GM18868 (cell line): ENCODE measurements around the gene TFF2.

ENCODE experiments used
- ATAC-seq: cut with Tn5 transposase; IDR thresholded peaks from one replicate; pipeline ENCODE4 v1.9.1; 2021; ENCODE audit warnings: mild to moderate bottlenecking, moderate library complexity; ENCODE audit not compliant: unreplicated experiment

Gene TFF2

DNA sequence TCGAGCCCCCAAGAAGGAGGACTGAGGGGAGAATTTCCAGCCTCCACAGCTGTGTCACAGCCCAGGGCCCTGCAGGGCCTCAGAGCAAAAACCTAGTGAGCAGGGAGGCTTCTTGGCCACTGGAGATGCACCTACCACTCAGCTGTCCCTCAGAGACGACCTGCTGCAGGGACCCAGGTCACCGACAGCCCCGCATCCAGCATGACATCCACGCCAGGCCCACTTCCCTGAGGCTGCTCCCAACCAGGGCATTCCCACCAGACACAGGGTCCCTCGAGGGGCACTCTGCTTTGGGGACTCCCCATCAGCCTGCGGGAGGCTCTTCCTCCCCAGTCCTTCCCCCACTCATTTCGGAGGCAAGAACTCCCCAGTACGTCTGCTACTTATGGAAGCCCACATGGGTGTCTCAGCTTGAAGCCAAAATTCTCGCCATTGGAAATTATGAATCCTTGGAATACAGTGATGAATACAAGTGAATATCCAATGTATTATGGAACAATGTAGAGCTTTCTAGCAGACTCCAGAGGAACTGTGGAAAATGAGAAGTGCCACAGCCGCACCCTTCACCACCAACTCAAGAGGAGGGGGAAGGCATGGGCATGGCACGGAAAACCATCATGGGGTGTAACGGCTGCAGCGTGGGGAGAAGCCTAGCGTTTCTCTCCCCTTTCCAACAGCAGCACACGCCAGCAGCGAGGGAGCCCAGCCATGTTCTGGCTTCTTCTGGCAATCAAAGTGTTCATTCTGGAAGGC is 42.5 kb downstream of the TFF2 start:
- no peak for ATAC-seq

DNA sequence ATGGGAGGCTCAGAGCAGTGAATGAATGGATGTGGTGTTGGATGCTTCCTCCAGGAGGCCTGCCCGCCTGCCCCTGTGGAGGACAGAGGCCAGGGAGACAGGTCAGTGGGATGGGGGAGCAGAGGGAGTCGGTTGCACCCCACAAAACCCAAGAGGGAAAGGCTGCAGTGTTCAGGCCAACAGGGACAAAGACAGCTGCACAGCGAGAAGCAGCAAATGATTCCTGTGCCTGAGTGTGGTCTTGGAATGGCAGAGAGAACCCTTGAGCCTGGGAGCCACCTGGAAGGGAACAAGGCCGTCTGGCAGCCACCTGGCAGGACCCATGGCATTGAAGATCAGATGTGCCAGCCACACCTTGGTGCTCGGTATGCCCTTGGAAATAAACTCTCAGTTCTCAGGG is 43.7 kb downstream of the TFF2 start:
- ATAC-seq: no peak

GRCh38 chr21:42306366-42307035 is 44.3 kb downstream of the TFF2 start:
- ATAC-seq: no peak

- no peak for ATAC-seq
These were observed 45.1 kb downstream of the TFF2 start for GRCh38 chr21:42305707-42306147.

DNA sequence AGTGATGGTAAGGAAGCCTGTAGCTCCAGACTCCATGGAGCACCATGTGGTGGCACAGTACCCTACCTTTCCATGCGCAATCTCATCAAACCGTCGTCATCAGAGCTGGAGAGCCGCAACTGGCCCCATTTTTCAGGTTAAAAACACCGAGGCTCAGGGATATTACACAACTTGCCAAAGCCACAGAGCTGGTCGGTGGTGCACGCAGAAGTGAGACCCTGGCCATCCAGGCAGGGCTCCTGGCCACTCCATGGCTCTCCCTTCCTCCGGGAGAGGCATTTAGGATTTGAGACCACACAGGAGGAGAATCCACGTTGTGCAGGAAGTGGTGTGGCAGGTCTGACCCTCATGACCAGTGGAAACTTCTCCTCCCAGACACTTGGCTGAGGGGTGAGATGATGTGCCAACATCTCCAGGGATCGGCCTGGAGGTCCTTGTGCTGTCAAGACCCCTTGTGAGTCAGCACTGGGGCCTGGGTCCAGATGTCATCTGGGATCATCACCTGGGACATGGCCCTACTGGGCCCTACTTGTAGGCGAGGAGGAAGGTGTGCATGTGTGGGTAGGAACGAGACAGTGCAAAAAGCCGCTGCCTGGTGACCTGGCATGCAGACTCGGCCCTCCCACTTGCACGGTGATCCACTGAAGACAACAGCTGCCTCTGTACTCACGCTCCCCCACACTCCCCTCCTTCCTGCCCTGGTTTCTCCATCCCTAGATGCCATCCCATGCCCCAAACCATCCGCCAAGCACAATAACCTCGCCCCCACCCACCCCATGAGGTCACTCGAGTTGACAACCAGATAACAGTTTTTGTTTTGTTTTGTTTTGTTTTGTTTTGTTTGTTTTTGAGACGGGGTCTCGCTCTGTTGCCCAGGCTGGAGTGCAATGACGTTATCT is 46.0 kb downstream of the TFF2 start:
- no peak for ATAC-seq

GRCh38 chr21:42303443-42303842 is 47.4 kb downstream of the TFF2 start:
- no peak for ATAC-seq

GRCh38 chr21:42302794-42303193 is 48.0 kb downstream of the TFF2 start:
- ATAC-seq: no peak

- no peak for ATAC-seq
These were observed 48.6 kb downstream of the TFF2 start for GRCh38 chr21:42302076-42302650.

DNA sequence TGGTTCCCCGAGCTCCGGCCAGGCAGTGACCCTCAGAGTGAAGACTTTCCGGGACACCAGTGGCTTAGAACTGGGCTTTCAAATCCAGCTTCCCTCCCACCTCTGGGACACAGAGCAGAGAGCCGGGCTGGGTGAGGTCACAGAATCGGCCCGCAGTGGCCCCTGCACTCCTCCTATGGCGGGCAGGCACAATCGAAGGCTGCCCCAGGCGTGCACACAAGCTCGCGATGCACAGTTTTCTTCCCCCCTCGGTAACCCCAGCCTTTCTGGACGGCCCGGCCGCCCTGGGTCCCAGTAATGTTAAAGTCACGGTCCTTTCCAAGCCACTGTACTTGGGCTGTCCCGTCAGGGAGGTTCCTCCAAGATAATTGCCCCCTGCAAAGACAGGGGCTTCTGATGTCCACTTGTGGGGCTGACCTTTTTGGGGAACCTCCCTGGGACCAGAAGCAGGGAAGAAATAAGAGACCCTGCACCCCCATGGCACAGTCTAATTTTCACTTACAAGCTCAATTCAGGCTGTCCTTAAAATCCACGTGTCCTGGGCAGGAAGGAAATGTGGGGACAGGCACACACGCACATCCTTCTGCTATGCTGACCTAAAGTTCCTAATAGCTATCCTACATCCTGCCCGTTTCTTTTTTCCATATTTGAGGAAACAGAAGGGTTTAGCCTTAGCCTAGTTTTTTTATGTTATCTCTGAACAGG is 49.3 kb downstream of the TFF2 start:
- ATAC-seq: no peak

GRCh38 chr21:42300956-42301355 is 49.8 kb downstream of the TFF2 start:
- ATAC-seq: no peak

- no peak for ATAC-seq
These were observed 50.7 kb downstream of the TFF2 start for GRCh38 chr21:42300045-42300583.

GRCh38 chr21:42299324-42300044 is 51.3 kb downstream of the TFF2 start:
- no peak for ATAC-seq

DNA sequence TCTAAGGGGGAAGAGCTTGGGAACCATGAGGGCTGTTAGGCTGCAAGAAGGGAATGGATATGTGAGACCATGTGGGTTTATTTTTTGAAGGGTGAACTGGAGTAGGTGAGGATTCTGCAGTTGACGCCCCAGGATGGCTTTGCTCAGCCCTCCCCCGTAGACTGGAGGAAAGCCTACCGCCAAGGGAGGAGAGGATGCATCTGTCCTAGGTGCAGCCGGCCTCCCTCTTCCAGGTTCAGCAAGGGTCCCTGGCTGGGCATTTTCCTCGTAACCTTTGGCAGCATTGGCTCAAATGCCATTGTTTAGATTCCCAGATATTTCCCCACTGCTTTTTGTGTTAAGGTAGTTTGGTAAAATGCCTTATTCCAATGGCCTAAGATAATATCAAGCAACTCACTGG is 52.1 kb downstream of the TFF2 start:
- no peak for ATAC-seq

GRCh38 chr21:42298237-42298636 is 52.6 kb downstream of the TFF2 start:
- ATAC-seq: no peak

GRCh38 chr21:42297377-42297776 is 53.4 kb downstream of the TFF2 start:
- no peak for ATAC-seq

- no peak for ATAC-seq
These were observed 54.3 kb downstream of the TFF2 start for GRCh38 chr21:42296501-42296900.
